ENCODE measurements around the gene HOMER2. TPM values are rescaled to one million over a fixed set of nuclear protein-coding genes. Genes with fewer than 3 reads are reported as not detected.
A peak's percentile ranks its signal among the peaks of the same experiment; 100 is the strongest.

The HOMER2 gene
- total RNA-seq, 1 donor from 2014 or later = 18.2 TPM

- Histone ChIP-seq H3K27me3 (no peaks in the 10 kb centered on the region), H3K4me3 (peak overlapping the region; percentile 74 to 87), H3K36me3 (peaks cover 0 to under 1% of the 10 kb centered on the region in 2 donors), H3K9me3 (no peaks in the 10 kb centered on the region), H3K4me1 (peaks cover 24% of the 10 kb centered on the region), H3K27ac (peak overlapping the region; percentile 98)
- intact Hi-C loops (cut with DNase I) = no loop called here
- no peak for DNase-seq (ENCODE audit: extremely low spot score in 2 of 2)
- no peak for TF ChIP-seq POLR2A (IDR thresholded peaks at IDR 0.05)
- TF ChIP-seq POLR2AphosphoS5 (IDR thresholded peaks at IDR 0.05; ENCODE audit: insufficient read depth in 1 of 2, low read depth in 1 of 2) = no peak
- TF ChIP-seq, protein P1, sequence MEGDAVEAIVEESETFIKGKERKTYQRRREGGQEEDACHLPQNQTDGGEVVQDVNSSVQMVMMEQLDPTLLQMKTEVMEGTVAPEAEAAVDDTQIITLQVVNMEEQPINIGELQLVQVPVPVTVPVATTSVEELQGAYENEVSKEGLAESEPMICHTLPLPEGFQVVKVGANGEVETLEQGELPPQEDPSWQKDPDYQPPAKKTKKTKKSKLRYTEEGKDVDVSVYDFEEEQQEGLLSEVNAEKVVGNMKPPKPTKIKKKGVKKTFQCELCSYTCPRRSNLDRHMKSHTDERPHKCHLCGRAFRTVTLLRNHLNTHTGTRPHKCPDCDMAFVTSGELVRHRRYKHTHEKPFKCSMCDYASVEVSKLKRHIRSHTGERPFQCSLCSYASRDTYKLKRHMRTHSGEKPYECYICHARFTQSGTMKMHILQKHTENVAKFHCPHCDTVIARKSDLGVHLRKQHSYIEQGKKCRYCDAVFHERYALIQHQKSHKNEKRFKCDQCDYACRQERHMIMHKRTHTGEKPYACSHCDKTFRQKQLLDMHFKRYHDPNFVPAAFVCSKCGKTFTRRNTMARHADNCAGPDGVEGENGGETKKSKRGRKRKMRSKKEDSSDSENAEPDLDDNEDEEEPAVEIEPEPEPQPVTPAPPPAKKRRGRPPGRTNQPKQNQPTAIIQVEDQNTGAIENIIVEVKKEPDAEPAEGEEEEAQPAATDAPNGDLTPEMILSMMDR (IDR thresholded peaks at IDR 0.05) = no peak
These were observed 143.9 kb downstream of the HOMER2 start for GRCh38 chr15:82808634-82809041.

- intact Hi-C loops (cut with DNase I) = no loop called here
- H3K4me1 ChIP-seq = peaks cover 24% of the 10 kb centered on the region
- no peak overlapping the region for H3K4me3 ChIP-seq
- H3K27ac ChIP-seq = no peak overlapping the region
- H3K27me3 ChIP-seq = no peaks in the 10 kb centered on the region
- no peaks in the 10 kb centered on the region for H3K36me3 ChIP-seq
- TF ChIP-seq POLR2AphosphoS5 (IDR thresholded peaks at IDR 0.05; ENCODE audit: insufficient read depth in 1 of 2, low read depth in 1 of 2) (no peak), POLR2A (IDR thresholded peaks at IDR 0.05) (no peak)
- TF ChIP-seq, protein P1 (IDR thresholded peaks at IDR 0.05) = no peak
- H3K9me3 ChIP-seq = no peaks in the 10 kb centered on the region
- DNase-seq (ENCODE audit: extremely low spot score in 2 of 2) = no peak
These were observed 144.4 kb downstream of the HOMER2 start for GRCh38 chr15:82807920-82808633.

DNA sequence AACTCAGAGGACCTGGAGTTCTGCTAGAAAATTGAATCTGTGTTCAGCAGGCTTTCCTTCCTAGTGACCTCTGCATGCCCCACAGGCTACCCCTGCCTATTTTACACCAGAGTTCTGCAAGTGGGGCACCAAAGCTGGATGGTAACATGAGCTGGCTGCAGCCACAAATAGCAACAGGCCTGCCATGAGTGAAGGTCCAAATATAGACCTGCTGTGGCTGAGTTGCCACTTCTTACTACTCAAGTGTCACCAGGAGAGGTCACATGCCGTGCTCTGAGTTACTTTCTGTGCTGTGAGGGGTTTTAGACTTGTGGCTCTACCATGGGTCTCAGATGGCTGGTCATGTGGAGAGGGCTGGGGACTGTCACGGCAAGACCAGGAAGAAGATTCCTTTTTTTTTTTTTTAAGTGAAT lies 146.5 kb downstream of the HOMER2 start, which contains the start of gene FSD2:
TSS of gene FSD2 (minus strand) at position 76 of the 413 bp plus-strand sequence. CDS start 18,679 bp downstream, outside the sequence.
- H3K27me3 ChIP-seq = no peaks in the 10 kb centered on the region
- H3K36me3 ChIP-seq = no peaks in the 10 kb centered on the region
- H3K9me3 ChIP-seq = no peaks in the 10 kb centered on the region
- TF ChIP-seq POLR2A (IDR thresholded peaks at IDR 0.05) (no peak), POLR2AphosphoS5 (IDR thresholded peaks at IDR 0.05; ENCODE audit: insufficient read depth in 1 of 2, low read depth in 1 of 2) (no peak)
- TF ChIP-seq, protein P1 (IDR thresholded peaks at IDR 0.05) = no peak
- no peak within 1 kb of the TSS for H3K4me3 ChIP-seq
- peaks cover 7% of the 10 kb centered on the region for H3K4me1 ChIP-seq
- intact Hi-C loops (cut with DNase I) = no loop called here
- no peak for DNase-seq (ENCODE audit: extremely low spot score in 2 of 2)
- H3K27ac ChIP-seq = no peak within 1 kb of the TSS

- DNase-seq (ENCODE audit: extremely low spot score in 2 of 2) = no peak
- intact Hi-C loops (cut with DNase I) = no loop called here
- H3K4me1 ChIP-seq = peaks cover 5% of the 10 kb centered on the region
- H3K9me3 ChIP-seq = no peaks in the 10 kb centered on the region
- no peaks in the 10 kb centered on the region for H3K36me3 ChIP-seq
- TF ChIP-seq POLR2A (IDR thresholded peaks at IDR 0.05) (no peak), POLR2AphosphoS5 (IDR thresholded peaks at IDR 0.05; ENCODE audit: insufficient read depth in 1 of 2, low read depth in 1 of 2) (no peak)
- TF ChIP-seq, protein P1 (IDR thresholded peaks at IDR 0.05) = no peak
- no peak overlapping the region for H3K27ac ChIP-seq
- H3K27me3 ChIP-seq = no peaks in the 10 kb centered on the region
- no peak overlapping the region for H3K4me3 ChIP-seq
These were observed 148.0 kb downstream of the HOMER2 start for GRCh38 chr15:82804575-82804949.

All from vagina (tissue), 2 donors.